Jurkat, Clone E6-1 (cell line): Measurements from ENCODE around the gene ZNF397.

ENCODE experiments used
- DNase-seq: peaks from one replicate; pipeline ENCODE4 v3.0.0-alpha.2; 2011; ENCODE audit warnings: low read depth, low spot score
- H3K4me3 ChIP-seq: 2 replicates; pipeline ENCODE4 v1.5.1; 2011; ENCODE audit warnings: mild to moderate bottlenecking, low read length, control low read depth, moderate library complexity

Gene ZNF397

GRCh38 chr18:35283923-35284794 lies 43.3 kb downstream of the ZNF397 start:
- no peak for DNase-seq
- no peak overlapping the region for H3K4me3 ChIP-seq

- DNase-seq, result no peak
- H3K4me3 ChIP-seq, result no peak overlapping the region
Observed at GRCh38 chr18:35284841-35285240, 44.0 kb downstream of the ZNF397 start.

- no peak for DNase-seq
- H3K4me3 ChIP-seq, result peak overlapping the region; percentile 96
Observed at GRCh38 chr18:35289293-35289692, 48.5 kb downstream of the ZNF397 start.

DNA sequence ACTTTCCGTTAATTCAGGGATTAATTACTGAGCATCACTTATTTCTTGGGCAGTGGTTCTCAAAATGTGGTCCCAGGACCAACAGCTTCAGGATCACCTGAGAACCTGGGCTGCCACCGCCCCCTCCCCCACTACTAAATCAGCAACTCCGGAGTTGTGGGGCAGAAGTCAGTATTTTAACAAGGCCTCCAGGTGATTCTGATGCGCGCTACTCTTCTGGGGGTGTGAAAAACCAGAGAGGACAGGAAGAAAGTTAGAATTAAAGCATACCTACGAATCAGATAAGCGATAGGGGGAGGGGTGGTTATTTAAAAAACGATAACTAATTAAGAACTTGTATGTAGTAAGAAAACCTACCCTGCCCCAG lies 48.9 kb downstream of the ZNF397 start:
- no peak for DNase-seq

DNA sequence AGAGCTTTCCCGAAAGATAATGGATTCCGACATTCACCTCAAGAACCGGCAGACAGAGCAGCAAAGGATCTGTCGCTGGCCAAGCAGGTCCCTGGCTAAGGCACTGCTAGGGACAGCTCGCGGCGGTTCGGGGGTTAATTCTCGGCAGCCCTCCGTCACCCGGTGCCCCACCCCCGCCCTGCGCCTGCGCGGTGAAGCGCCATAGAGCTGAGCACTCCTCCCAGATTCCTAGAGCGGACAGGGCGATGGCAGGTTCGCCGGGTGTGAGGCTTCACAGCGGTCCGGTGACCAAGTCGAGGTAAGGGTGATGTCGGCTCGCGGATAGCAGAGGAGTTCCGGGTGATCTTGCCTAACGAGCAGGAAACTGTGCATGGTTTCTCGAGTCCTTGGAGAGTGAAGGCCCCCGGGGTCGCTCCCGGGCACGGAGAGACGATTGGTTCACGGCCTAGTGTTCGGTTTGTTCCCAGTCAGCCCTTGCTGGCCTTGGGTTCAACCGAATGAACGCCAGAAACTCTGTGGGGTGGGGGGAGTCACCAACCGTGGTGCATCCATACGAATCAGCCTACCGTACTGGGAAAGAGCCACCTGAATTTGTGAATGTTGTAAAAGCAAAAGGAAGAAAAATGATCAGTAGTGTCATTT lies 49.4 kb downstream of the ZNF397 start, which contains the start of gene ZSCAN30:
Gene ZSCAN30 (minus strand): TSS at position 136 of the 642 bp plus-strand sequence. CDS start 25,877 bp downstream, outside the sequence.
- H3K4me3 ChIP-seq, result peak within 1 kb of the TSS; percentile 96

More for the DNA sequence above, 48.9 kb downstream of the ZNF397 start:
- H3K4me3 ChIP-seq, result peak overlapping the region; percentile 96

GRCh38 chr18:35291166-35291565 lies 50.3 kb downstream of the ZNF397 start:
- H3K4me3 ChIP-seq, result peak overlapping the region; percentile 96
- no peak for DNase-seq

More for the DNA sequence above, 49.4 kb downstream of the ZNF397 start, which contains the start of gene ZSCAN30:
- peak; percentile 92 for DNase-seq

- no peak for DNase-seq
- H3K4me3 ChIP-seq, result no peak overlapping the region
Observed at GRCh38 chr18:35296060-35296459, 55.2 kb downstream of the ZNF397 start.

- no peak for DNase-seq
- no peak overlapping the region for H3K4me3 ChIP-seq
Observed at GRCh38 chr18:35303610-35304009, 62.8 kb downstream of the ZNF397 start.

- DNase-seq, result no peak
- no peak overlapping the region for H3K4me3 ChIP-seq
Observed at GRCh38 chr18:35306588-35307250, 65.9 kb downstream of the ZNF397 start.
